HCT116 (cell line): Measurements from ENCODE around the gene BLOC1S5. TPM values are rescaled to one million over a fixed set of nuclear protein-coding genes. Genes with fewer than 3 reads are reported as not detected.

ENCODE experiments used
- ATAC-seq: fragments of 200-7000 bp; cut with Tn5 transposase; 2 replicates; pipeline ENCODE4 v1.9.1; 2020; ENCODE audit warnings: mild to moderate bottlenecking, moderate library complexity
- BruUV-seq: library from RNA; stranded (reverse); fragments of 400-500 nt; replicated peaks from 2 replicates; lab custom pipeline; 2021; lab: Mats Ljungman, UMichigan
- CTCF ChIA-PET: fragments of 300-600 bp; sonication (Branson Sonifier 250); formaldehyde crosslinking; loops from one replicate; lab custom pipeline; 2021; ENCODE audit warnings: antibody characterized with exemption; lab: Charles Lee
- POLR2A ChIA-PET: fragments of 300-600, 350-600 bp; sonication (Branson Sonifier 250); formaldehyde crosslinking; loops from one replicate; lab custom pipeline; 2021; ENCODE audit warnings: antibody characterized with exemption; lab: Charles Lee
- RAD21 ChIA-PET, 2 experiments: fragments of 300-600 bp; sonication (Branson Sonifier 250); formaldehyde crosslinking; loops; one replicate each; lab custom pipeline; 2023; ENCODE audit warnings: low total read pairs in 2 of 2; ENCODE audit not compliant: uncharacterized antibody in 2 of 2, unreplicated experiment in 2 of 2, low non-redundant PET in 1 of 2; lab: Charles Lee
- DNase-seq: peaks from one replicate; pipeline ENCODE4 v3.0.0-alpha.2; 2010; ENCODE audit warnings: low read depth, low spot score
- H2AFZ ChIP-seq: fragments of 200-600 bp; shearing (Covaris generic), sonication (generic); 2 replicates; pipeline ENCODE4 v1.6.1; 2017; ENCODE audit warnings: low read depth, mixed run types, mixed read lengths, antibody characterized with exemption, low read length; ENCODE audit not compliant: poor library complexity, severe bottlenecking
- H3K27ac ChIP-seq: 2 replicates; pipeline ENCODE4 v1.5.1; 2012; ENCODE audit warnings: low read depth, low read length
- H3K27me3 ChIP-seq: fragments of 200-600 bp; sonication (generic); 2 replicates; pipeline ENCODE4 v1.6.1; 2016; ENCODE audit warnings: mixed run types, low read length, mixed read lengths; ENCODE audit not compliant: insufficient read depth
- H3K36me3 ChIP-seq, 2 experiments: fragments of 200-500 bp in 1 of 2; fragments of 200-600 bp in 1 of 2; sonication (Bioruptor generic) in 1 of 2; sonication (generic) in 1 of 2; 2 replicates each; pipeline versions ENCODE4 v1.5.1 to v1.6.1; 2014 to 2016; ENCODE audit warnings: low read length in 2 of 2, inconsistent platforms in 1 of 2, mixed read lengths in 1 of 2, mixed run types in 1 of 2; ENCODE audit not compliant: insufficient read depth in 2 of 2, control insufficient read depth in 1 of 2
- H3K4me1 ChIP-seq, 2 experiments: fragments of 200-600 bp in 1 of 2; sonication (generic) in 1 of 2; 2 replicates each; pipeline versions ENCODE4 v1.5.1 to v1.6.1; 2012 to 2017; ENCODE audit warnings: low read length in 2 of 2, inconsistent platforms in 1 of 2, mild to moderate bottlenecking in 1 of 2, mixed read lengths in 1 of 2, mixed run types in 1 of 2, moderate library complexity in 1 of 2; ENCODE audit not compliant: insufficient read depth in 2 of 2, control insufficient read depth in 1 of 2
- H3K4me2 ChIP-seq: fragments of 200-600 bp; sonication (generic); 2 replicates; pipeline ENCODE4 v1.6.1; 2017; ENCODE audit warnings: mixed run types, low read length, mixed read lengths
- H3K4me3 ChIP-seq, 2 experiments: fragments of 200-600 bp in 1 of 2; sonication (generic) in 1 of 2; replicated peaks in 1 of 2; 2 replicates each; pipeline ENCODE4 v1.5.1; 2011 to 2016; ENCODE audit warnings: low read length in 2 of 2, control low read depth in 1 of 2, low read depth in 1 of 2, mild to moderate bottlenecking in 1 of 2, mixed read lengths in 1 of 2, mixed run types in 1 of 2
- H3K79me2 ChIP-seq: fragments of 200-600 bp; sonication (generic); 2 replicates; pipeline ENCODE4 v1.6.1; 2017; ENCODE audit warnings: mild to moderate bottlenecking, mixed run types, low read length, moderate library complexity, mixed read lengths; ENCODE audit not compliant: insufficient read depth
- H3K9ac ChIP-seq: fragments of 200-600 bp; sonication (generic); 2 replicates; pipeline ENCODE4 v1.6.1; 2016; ENCODE audit warnings: low read length, mixed read lengths
- H3K9me2 ChIP-seq: fragments of 200-600 bp; sonication (generic), shearing (Covaris generic); 2 replicates; pipeline ENCODE4 v1.6.1; 2017; ENCODE audit warnings: mixed run types, mild to moderate bottlenecking, moderate library complexity; ENCODE audit not compliant: insufficient read depth
- H3K9me3 ChIP-seq, 2 experiments: fragments of 200-500 bp in 1 of 2; fragments of 200-600 bp in 1 of 2; sonication (Bioruptor generic) in 1 of 2; sonication (generic) in 1 of 2; 2 replicates each; pipeline ENCODE4 v1.6.1; 2014 to 2017; ENCODE audit warnings: low read length in 2 of 2, mixed read lengths in 2 of 2, inconsistent platforms in 1 of 2, low read depth in 1 of 2, mild to moderate bottlenecking in 1 of 2, mixed run types in 1 of 2, moderate library complexity in 1 of 2; ENCODE audit not compliant: control insufficient read depth in 1 of 2, insufficient read depth in 1 of 2
- H4K20me1 ChIP-seq: fragments of 200-600 bp; sonication (generic), shearing (Covaris generic); 2 replicates; pipeline ENCODE4 v1.6.1; 2017; ENCODE audit warnings: mixed run types, mild to moderate bottlenecking, moderate library complexity; ENCODE audit not compliant: insufficient read depth
- CEBPB ChIP-seq: IDR thresholded peaks from 2 replicates; pipeline ENCODE4 v1.6.1; 2012; ENCODE audit warnings: low read depth
- CTCF ChIP-seq, 3 experiments: fragments of 200-600 bp in 1 of 3; sonication (generic) in 1 of 3; IDR thresholded peaks in 2 of 3; conservative IDR thresholded peaks in 1 of 3; 2 replicates each; pipeline ENCODE4 v1.5.1; 2012 to 2017; ENCODE audit warnings: low read depth in 2 of 3, low read length in 2 of 3, antibody characterized with exemption in 1 of 3, borderline replicate concordance in 1 of 3, control low read depth in 1 of 3, mild to moderate bottlenecking in 1 of 3, mixed read lengths in 1 of 3, mixed run types in 1 of 3, moderate library complexity in 1 of 3; ENCODE audit not compliant: insufficient read depth in 1 of 3
- EZH2 ChIP-seq: fragments of 200-600 bp; sonication (generic); IDR thresholded peaks from 2 replicates; pipeline ENCODE4 v1.6.1; 2017; ENCODE audit warnings: antibody characterized with exemption, mixed run types
- RAD21 ChIP-seq: IDR thresholded peaks from 2 replicates; pipeline ENCODE4 v1.6.1; 2012; ENCODE audit warnings: low read depth, mild to moderate bottlenecking
- SRF ChIP-seq: IDR thresholded peaks from 2 replicates; pipeline ENCODE4 v1.6.1; 2012; ENCODE audit warnings: low read depth
- intact Hi-C: fragments of 100-400 bp; cut with micrococcal nuclease; formaldehyde crosslinking; loops from 2 replicates; pipeline ENCODE4 v1.10.0; 2022
- total RNA-seq: library from RNA; stranded (reverse); gene quantifications from one replicate; pipeline ENCODE4 v1.2.1, GENCODE V29; 2021; ENCODE audit not compliant: unreplicated experiment
- TF ChIP-seq, protein P1 (sequence below): IDR thresholded peaks from 2 replicates; pipeline ENCODE4 v1.6.1; 2012; ENCODE audit warnings: low read depth
- TF ChIP-seq, protein P2 (sequence below): IDR thresholded peaks from 2 replicates; pipeline ENCODE4 v1.6.1; 2011; ENCODE audit warnings: mild to moderate bottlenecking, low read length, moderate library complexity; ENCODE audit not compliant: insufficient replicate concordance; ENCODE audit errors: extremely low read depth

The BLOC1S5 gene
- total RNA-seq, 1 experiment from 2014 or later: 12.0 TPM

GRCh38 chr6:8059129-8059528 lies 5.1 kb downstream of the BLOC1S5 start:
- ATAC-seq: no peak
- no peak overlapping the region for H3K4me2 ChIP-seq
- H3K27ac ChIP-seq: no peak overlapping the region
- H3K9me2 ChIP-seq: no peaks in the 10 kb centered on the region
- no peaks in the 10 kb centered on the region for H3K27me3 ChIP-seq
- H3K36me3 ChIP-seq: peaks cover 3 to 4% of the 10 kb centered on the region in 2 experiments; a peak in 2 of 4 replicates
- no peaks in the 10 kb centered on the region for H3K9me3 ChIP-seq
- no peaks in the 10 kb centered on the region for H4K20me1 ChIP-seq
- intact Hi-C loops: loop anchor here (1.0 kb wide), 1 partner anchor 336 kb away; no protein-coding TSS in a partner anchor
- no peak overlapping the region for H3K9ac ChIP-seq
- BruUV-seq: no TSS peak
- H3K4me1 ChIP-seq: peaks cover 0 to 3% of the 10 kb centered on the region in 2 experiments; a peak in 1 of 4 replicates
- peaks cover 6% of the 10 kb centered on the region; the same call in 1 of the 2 replicates for H3K79me2 ChIP-seq
- H3K4me3 ChIP-seq: no peak overlapping the region
- H2AFZ ChIP-seq: no peak overlapping the region
- POLR2A ChIA-PET: no interaction called here
- TF ChIP-seq CTCF (IDR thresholded peaks at IDR 0.05 in 2 of 3, conservative IDR thresholded peaks at IDR 0.05 in 1 of 3; ENCODE audit: borderline replicate concordance in 1 of 3, insufficient read depth in 1 of 3, low read depth in 2 of 3, low read length in 2 of 3) (peak; percentile 9 to 45 (median 26); a peak in 3 of 6 replicates), EZH2 (no peak), RAD21 (peak; percentile 64), CEBPB (no peak), SRF (no peak)
- TF ChIP-seq, protein P1, sequence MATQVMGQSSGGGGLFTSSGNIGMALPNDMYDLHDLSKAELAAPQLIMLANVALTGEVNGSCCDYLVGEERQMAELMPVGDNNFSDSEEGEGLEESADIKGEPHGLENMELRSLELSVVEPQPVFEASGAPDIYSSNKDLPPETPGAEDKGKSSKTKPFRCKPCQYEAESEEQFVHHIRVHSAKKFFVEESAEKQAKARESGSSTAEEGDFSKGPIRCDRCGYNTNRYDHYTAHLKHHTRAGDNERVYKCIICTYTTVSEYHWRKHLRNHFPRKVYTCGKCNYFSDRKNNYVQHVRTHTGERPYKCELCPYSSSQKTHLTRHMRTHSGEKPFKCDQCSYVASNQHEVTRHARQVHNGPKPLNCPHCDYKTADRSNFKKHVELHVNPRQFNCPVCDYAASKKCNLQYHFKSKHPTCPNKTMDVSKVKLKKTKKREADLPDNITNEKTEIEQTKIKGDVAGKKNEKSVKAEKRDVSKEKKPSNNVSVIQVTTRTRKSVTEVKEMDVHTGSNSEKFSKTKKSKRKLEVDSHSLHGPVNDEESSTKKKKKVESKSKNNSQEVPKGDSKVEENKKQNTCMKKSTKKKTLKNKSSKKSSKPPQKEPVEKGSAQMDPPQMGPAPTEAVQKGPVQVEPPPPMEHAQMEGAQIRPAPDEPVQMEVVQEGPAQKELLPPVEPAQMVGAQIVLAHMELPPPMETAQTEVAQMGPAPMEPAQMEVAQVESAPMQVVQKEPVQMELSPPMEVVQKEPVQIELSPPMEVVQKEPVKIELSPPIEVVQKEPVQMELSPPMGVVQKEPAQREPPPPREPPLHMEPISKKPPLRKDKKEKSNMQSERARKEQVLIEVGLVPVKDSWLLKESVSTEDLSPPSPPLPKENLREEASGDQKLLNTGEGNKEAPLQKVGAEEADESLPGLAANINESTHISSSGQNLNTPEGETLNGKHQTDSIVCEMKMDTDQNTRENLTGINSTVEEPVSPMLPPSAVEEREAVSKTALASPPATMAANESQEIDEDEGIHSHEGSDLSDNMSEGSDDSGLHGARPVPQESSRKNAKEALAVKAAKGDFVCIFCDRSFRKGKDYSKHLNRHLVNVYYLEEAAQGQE: no peak
- TF ChIP-seq, protein P2, sequence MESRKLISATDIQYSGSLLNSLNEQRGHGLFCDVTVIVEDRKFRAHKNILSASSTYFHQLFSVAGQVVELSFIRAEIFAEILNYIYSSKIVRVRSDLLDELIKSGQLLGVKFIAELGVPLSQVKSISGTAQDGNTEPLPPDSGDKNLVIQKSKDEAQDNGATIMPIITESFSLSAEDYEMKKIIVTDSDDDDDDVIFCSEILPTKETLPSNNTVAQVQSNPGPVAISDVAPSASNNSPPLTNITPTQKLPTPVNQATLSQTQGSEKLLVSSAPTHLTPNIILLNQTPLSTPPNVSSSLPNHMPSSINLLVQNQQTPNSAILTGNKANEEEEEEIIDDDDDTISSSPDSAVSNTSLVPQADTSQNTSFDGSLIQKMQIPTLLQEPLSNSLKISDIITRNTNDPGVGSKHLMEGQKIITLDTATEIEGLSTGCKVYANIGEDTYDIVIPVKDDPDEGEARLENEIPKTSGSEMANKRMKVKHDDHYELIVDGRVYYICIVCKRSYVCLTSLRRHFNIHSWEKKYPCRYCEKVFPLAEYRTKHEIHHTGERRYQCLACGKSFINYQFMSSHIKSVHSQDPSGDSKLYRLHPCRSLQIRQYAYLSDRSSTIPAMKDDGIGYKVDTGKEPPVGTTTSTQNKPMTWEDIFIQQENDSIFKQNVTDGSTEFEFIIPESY: no peak
- TF ChIP-seq, all 23 proteins: peak for 2
- DNase-seq: no peak
- CTCF ChIA-PET: interaction anchor here (1.0 to 1.8 kb wide), 4 partner anchors 336 to 443 kb away, joined by 3 to 15 read pairs (median 4); no protein-coding TSS in a partner anchor
- RAD21 ChIA-PET: interaction anchor here (0.6 to 1.5 kb wide), 3 partner anchors 336 to 579 kb away, joined by 3 to 8 read pairs (median 5); no protein-coding TSS in a partner anchor
